ENCODE results near the gene RAB27B.

- TF ChIP-seq CTCF (IDR thresholded peaks at IDR 0.05) (no peak), POLR2A (IDR thresholded peaks at IDR 0.05) (no peak), POLR2AphosphoS5 (IDR thresholded peaks at IDR 0.05; ENCODE audit: insufficient read depth in 1 of 2, low read depth in 1 of 2) (no peak)
Measured at GRCh38 chr18:54871231-54871630, 43.0 kb downstream of the RAB27B start.

Data from vagina (tissue), 2 donors.